ENCODE measurements around the gene DAGLA.
"Not testable (repeated sequence)": the region's sequence is repeated elsewhere in the genome, so short reads cannot be mapped to it uniquely, and the experiment has no call there.

The DAGLA gene

DNA sequence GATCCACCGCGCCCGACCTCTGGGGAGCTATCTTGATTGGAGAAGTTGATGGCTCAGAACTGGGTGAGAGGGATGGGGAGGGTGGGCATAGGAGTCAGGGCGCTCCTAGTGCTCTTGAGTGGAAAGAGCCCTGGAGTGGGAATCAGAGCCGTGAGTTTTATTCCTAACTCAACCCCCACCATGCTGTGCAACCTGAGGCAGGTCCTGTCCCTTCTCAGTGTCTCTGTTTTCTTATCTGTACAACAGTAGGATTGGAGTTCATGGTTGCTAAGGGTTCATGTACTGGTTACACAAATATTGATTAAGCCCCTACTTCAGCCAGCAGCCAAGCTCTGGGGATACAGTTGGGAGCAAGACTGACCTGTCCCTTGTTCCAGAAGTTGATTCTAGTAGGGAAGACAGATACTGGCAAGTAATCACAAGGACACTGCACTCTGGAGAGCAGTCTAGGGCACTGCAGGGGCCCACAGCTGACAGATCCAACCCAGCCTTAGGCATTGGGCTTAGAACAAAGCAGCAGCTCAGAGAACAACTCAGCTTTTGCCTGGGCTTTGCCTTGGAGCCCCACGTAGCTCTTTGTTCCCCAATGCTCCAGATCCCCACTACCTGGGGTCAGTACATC is 12.4 kb upstream of the DAGLA start:
- no peak for DNase-seq

DNA sequence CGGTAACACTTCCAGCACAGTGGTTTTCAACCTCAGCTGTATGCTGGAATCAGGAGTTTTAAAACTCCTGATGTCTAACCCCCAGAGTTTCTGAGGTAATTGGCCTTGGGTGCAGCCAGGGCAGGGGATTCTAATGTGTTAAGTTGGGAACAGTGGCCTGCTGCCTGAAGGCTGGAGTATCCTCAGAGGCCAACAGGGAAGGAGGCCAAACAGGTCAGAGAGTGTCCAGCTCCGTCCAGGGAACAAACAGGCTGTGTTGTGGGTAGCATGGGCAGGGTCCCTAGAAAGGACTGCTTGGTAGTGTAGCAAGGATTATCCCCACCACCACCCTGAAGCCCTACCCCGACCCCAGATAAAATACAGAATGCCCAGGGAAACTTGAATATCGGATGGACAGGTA is 10.8 kb upstream of the DAGLA start:
- DNase-seq = no peak

DNA sequence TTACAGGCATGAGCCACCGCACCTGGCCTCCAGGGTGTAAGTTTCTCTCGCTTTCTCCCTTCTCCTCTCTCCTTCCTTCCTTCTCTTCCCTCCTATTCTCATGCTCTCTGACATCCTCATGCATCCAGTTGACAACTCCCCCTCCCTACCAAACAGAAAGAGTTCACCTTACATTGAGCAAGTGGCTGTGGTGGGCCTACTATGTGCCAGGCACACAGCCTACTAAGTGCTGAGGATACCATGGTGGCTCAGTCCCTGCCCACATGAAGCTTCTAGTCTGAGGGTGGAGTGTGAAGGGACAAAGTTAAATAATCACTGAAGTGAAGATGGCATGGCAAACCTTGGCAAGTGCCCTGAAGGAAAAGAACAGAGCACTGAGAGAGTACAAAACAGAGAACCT is 9.6 kb upstream of the DAGLA start:
- no peak for DNase-seq

DNA sequence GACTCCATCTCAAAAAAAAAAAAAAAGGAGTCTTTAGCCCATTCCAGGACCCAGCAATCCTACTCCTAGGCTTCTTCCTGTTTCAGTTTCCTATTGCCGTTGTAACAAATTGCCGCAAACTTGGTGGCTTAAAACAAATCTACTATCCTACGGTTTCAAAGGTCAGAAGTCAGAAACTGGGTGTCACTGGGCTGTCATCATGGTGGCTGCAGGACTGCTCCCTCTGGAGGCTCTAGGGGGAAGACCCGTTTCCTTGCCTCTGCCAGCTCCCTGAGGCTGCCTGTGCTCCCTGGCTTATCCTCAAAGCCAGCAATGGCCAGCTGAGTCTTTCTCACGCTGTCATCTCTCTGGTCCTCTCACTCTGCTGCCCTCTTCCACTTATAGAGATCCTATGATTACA is 8.7 kb upstream of the DAGLA start:
- no peak for DNase-seq

DNA sequence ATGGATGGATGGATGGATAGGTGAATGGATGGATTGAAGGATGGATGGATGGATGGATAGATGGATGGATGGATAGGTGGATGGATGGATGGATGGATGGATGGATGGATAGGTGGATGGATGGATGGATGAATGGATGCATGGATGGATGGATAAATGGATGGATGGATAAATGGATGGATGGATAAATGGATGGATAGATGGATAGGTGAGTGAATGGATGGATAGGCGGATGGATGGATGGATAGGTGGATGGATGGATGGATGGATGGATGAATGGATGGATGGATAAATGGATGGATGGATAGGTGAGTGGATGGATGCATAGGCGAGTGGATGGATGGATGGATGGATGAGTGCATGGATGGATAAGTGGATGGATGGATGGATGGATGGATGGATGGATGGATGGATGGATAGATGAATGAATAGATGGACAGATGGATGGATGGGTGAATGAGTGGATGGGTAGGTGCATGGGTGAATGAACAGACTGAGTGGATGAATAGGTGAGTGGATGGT is 6.2 kb upstream of the DAGLA start:
- DNase-seq = not testable (repeated sequence)

DNA sequence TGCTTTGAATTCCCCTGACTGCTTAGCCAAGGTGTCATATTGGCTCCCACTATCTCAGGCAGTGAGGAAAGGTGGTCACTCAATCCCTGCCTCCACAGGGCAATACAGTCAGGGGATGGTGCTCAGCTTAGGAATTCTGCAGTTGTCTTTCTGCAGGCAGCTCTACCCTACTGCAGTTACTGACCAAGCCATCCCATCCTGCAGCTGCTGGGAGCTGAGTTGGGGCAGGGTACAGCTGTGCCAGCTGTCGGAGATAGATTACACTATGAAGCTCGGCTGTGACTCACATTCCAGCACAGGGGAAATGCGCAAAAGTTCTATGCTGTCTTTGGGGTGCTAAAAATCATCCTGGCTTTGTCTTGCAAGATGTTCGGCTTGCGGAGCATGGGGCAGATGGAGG is 4.4 kb upstream of the DAGLA start:
- DNase-seq = no peak

DNA sequence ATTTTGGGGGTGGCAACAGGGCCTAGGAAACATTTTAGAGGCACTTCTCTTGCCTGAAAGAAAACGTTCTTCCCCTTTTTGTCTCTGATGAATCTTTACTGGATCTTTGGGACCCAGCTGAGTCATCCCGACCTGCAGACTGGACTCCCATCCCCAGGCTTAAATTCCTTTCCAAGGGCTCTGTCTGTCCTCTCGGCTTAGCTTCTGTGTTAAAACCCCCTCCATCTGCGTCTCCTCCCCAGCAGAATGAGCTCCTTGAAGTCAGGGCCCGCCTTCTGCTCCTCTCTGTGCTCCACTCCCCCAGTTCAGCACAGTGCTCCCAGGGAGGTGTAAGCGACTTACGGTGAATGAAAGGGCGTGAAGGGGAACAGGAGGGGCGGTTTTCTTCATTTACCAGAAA is 895 bp upstream of the DAGLA start:
- DNase-seq = no peak

DNA sequence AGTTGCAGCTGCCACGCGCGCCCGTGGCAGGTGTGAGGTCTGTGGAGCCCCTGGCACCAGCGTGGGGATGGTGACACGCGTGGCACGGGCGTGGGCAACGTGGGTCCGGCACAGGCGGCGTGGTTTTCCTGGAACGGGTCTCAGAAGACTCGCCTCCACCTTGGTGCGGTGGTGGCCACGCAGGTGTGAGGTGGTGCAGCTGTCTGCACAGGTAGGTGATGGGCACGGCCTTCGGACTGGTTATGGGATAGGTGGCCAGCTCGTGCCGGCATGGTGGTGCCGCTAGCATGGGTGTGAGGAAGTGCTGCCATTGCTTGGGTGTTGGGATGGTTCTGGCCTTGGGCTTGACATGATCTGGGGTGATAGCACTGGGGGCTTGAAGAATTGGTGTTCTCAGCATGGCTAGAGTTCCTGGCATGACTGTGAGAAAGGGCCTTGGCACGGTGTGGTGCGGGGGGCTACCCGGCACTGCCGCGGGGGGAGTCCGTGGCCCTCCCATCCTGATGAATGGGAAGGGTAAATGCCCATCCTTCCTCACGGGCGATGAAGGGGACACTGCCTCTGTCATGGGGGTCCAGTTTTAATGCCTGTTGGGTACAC is 531 bp downstream of the DAGLA start:
- no peak for DNase-seq

DNA sequence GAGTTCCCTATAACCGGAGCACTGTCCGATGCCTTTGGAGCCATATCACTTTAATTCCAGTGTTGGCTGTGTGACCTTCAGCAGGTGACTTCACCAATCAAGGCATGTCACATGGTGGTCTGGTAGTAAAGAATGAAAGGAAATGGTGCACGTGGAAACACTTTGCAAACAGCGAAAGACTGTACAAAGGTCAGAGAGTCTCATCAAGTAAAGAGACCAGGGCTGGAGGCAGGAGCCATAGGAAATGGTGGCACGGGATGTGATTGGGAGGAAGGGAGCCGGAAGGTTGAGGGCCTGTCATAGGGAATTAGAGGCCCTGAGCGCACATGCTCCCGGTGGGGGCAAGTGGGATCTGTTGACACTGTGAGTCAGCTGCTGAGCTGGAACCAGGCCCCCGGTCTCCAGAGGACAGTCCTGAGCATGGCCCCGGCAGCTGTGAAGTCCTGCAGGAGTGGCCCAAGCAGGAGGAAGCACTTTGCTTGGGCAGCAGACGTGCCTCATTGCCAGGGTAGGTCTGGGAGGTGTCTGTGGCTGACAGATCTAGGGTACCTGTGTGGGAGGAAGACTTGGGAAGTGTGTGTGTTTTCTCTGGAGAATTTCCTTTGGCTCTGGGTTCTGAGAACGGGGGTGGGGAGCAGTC is 2.0 kb downstream of the DAGLA start:
- DNase-seq = no peak

DNA sequence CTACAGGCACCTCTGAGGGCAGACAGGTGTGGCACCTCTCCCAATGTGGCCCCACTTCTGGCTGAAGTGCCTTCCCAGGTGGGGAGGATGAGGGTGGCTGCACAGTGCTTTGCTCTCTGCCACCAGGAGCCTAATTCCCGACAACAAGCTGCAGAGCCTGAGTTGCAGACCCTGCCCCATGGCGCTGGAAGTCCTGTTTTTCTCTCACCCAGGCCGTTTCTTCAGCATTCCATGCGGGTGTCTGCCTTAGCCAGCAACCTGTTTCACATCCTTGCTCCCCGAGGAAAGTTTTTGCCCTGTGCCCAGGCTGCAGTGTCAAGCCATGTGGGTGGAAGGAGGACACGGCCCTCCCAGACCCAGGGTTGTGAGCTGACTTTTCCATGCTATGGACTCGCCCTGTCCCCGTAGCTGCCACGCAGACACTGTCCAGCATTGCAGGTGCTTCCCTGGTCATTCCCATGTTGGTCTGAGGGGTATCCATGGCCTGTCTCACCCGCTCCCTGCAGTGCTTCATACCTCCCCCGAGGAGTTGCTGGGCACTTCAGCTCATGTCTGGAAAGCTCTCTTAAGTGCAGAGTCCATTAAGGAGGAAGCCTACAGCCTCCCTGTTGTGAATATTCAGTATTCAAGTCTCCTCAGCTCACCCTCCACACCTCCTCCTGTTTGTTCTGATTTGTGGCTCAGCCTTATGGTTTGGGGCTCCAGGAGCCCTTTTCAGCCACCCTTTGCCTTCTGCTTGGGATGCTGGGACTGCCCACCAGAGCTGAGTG is 2.9 kb downstream of the DAGLA start:
- DNase-seq = no peak

DNA sequence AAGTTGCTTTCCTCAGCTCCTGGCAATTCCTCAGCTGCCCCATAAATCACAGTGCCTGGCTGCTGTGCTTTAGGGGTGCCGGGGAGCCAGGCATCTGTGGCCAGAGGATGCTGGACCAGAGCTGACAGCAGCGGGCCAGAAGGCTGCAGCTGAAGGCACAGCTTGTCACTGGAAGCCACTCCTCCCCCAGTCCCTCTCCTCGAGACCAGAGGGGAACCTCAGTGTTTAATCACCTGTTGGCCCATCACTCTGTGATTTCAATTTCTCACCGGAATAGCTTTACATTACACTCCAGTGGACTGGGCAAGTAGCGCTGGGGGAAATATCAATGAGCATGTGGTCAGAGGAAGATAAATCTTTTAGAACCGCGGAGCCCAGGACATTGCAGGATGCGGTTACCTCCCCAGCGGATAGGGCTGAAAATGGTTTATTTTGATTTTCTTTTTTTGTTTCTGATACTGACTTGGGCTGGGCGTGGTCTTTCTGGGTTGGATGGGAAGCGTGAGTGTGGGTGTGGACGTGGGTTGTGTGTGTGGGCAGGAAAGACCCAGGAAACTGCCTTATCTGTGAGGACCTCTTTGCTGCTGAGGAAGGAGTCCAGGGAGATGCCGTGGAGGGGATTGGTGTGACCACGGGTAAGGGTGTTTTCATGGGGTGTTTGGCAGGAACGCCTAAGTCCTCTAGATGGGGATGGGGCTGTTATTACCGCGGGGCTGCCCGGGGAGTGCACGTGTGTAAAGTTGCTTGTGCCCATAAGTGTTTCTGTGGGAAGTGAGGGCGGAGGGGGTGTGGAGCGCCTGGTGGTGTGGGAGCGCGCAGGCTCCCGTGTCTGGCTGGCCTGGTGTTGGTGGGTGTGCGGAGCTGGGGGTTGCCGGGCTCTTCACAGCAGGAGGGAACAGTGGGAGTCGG is 4.0 kb downstream of the DAGLA start:
- DNase-seq = no peak

DNA sequence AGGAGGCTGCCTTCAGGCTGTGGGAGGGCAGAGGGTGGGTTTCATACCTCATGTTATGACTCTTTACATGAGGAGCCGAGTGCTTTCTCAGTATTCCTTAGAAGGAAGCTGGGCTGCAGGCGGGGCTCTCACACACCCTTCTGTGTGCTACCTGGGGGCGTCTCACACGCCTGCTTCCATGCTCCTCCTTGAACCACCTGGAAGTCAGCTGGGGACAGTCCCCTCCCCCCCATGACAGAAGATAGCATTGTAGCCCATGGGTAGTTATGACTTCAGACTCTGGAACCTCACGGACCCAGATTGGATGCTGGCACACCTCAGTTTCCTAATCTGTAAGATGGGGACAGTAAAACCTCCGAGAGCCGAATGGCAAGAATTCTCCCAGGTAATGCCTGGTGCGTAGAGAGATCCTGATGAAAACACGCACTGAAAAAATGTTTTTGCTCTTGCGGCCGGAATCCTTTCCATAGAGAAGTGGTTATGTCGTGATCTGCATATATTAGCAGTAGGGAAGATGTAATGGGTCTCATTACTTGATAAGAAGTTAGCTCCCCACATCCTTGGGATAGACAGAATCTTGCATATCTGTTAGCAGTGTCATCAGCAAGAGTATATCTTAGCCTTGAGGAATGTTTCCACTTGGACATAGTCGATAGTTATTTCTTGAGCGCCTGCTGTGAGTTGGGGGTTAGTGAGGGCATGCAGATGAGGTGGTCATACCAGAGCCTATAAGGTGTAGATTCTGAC is 4.9 kb downstream of the DAGLA start:
- peak; percentile 21 for DNase-seq

DNA sequence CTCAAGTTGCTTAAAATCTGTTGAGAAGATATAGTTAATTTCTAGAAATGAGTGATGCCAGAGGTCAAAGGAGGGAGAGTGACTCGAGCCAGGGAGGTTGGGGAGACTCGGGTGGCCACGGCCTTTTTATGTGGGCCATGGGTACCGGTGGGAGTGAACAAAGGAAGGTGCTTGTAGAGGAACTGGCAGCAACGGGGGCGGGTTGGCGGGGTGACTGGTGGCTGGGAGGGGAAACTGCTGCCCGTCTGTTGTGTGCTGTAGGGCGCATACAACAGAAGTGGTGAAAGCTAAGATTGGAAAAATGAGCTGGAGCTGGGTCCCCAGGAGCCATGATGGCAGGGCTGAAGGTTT is 5.4 kb downstream of the DAGLA start:
- DNase-seq = no peak

DNA sequence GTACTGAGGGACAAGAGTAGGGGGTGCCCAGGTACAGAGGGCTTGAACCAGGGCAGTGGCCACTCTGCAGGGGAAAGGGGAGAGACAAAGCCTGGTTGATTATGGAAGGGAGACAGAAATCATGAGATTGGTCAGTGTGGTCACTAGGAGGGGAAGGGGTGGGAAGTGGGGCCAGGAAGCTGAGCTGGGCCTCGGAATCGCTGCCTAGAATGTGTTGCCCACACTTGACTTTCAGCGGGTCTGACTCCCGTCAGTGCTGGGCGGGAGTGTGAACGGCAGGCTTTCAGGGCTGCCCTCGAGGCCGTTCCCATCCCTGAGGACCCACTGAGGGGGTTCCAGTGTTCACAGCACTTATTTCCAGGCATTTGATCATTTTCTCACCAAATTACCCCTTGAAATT is 5.9 kb downstream of the DAGLA start:
- no peak for DNase-seq

DNA sequence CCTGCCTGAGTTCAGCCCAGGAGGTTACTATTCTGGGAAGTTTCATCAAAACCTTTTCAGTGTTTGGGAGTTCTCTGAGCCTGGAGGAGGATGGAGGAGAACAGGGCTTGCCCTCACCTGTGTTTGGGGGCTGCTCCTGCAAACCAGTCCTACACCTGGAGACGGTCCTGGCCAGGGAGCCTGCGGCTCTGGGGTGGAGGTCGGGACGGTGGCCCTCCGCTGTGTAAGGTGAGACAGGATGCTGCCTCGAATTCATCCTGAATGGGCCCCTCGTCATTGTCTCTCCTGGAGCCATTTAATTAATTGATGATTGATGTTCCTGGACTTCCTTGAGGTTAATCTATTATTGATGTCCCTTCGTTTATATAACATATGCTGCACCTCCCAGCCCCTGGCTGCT is 6.3 kb downstream of the DAGLA start:
- no peak for DNase-seq

DNA sequence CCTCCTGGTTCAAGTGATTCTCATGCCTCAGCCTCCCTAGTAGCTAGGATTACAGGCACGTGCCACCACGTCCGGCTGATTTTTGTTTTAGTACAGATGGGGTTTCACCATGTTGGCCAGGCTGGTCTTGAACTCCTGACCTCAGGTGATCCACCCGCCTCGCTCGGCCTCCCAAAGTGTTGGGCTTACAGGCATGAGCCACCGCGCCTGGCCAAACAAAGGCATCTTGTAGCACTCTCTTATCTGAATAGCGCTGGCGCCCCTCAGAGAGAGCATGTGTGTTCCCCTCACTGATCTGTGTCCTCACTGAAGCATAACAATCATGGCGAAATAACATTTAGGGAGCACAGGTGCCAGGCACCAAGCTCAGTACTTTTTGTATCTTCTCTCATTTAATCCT is 7.2 kb downstream of the DAGLA start:
- no peak for DNase-seq

DNA sequence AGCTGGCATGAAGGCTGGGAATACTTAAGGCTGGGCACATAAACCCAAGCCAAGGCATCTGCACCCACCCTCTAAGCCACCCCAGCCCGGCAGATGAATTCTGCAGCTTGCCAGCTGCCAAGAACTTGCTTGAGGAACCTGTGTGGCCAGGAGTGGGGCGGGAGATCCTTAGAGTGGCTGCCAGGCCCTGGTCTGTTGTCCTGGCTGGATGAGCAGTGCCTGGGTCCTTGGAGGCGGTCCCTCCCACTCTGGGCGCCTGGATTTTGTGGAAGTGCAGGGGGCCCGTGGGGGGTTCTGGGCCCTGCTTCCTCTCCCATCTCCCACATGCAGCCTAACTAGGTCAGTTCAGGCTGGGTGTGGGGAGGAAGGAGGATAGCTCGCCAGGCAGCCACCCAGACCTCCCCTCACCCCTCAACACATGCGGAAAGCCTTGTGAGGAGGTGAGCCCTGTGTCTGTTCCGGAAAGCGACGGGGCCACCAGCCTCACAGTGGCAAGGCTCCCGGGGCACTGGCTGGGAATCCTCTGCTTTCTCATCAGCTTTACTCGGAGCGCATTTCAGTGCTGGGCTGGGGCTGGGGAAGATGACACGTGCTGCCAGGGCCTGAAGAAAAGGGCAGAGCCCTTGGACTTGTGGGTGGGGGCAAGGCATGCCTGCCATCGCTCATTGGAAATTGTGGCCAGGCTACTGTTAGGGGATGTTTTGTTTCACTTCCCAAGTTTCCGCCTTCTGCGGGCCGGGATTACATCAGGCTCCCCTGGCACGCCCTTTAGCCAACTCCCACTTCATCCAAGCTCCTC is 8.4 kb downstream of the DAGLA start:
- peak; percentile 17 for DNase-seq

DNA sequence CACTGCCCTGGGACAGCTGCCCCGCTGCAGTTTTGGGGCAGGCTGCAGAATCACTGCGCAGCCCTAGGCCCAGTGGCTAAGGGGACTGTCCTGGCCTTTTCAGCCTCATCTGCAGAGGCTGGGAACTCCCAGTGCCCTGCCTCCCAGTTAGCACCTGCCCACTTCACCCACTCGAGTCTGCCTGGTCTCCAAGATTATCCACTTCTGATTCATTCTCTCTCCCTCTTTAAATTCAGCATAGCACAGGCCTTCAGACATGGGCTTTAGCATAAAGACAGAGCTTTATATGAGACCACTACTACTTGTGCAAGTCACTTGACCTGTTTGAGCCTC is 8.9 kb downstream of the DAGLA start:
- no peak for DNase-seq

DNA sequence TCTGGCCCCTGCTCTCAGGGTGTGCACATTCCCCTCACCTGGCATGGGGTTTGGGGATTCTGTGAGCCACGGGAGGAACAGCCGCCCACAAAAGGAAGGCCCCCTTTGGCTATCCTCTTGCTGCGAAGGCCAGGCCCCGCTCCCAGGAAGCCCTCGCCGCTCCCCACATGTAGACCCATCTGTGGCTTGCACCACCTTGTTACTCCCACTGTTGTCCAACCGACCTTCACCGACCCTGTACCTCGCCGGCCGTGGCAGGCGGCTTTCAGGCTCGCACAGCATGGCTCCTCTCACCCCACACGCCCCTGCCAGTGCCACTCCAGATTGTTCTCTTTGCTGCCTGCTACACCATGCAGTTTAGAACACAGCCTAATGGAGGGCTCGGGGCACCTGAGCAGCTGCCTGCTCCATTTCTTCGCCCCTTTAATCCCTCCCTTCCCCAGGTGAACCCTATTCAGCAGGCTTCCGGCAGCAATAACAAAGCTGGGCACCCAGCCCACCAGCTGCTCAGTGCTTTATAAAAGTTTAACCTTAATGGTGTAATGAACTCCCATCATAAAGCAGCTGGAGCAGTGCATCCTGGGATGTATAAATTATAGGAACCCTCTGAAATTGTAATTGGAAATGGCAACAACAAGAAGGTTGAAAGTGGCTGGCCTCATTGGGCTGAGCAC is 10.7 kb downstream of the DAGLA start:
- DNase-seq = no peak

DNA sequence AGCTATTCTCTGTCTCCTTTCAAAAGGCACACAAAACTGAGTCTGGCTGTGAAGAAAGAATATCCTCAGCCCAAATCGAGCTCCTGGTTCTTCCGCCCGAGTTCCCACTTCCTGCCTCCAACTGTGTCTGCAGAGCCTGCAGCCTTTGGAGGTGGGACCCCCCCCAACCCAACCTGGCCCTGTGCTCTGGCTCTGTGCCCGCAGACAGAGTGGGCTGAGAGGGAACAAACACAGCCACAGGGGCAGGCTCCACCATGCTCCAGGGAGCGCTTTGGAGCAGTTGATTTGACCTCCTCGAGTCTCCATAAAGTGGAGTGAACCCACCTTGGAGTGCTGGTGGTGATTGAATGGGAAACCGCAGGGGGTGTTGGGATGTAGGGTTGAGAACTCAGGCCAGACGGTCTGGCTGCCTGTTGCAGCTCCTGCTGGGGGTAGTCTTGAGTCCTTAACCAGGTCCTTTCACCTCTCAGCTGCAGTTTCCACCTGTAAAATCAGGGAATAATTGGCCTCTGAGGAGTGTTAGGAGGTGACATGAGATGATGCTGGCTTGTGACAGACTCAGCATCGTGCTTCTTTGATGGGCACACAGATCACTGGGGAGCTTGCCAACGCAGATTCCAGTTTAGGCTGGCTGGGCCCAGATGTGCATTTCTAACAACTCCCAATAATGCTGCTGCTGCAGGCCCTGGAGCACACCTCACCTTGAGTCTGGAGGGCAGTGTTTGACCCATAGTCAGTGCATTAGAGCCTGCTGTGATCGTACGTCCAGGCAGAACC is 11.4 kb downstream of the DAGLA start:
- DNase-seq = no peak

Data from fibroblast of skin of right quadriceps (primary cell).